ENCODE measurements around the gene ZFP69.

The ZFP69 gene

GRCh38 chr1:40532844-40533424 is 55.8 kb downstream of the ZFP69 start:
- peak; percentile 79 for TF ChIP-seq CTCF (conservative IDR thresholded peaks at IDR 0.05; ENCODE audit: control insufficient read depth, insufficient read depth, low read depth, low read length)
- peak; percentile 58 for DNase-seq (ENCODE audit: low read depth)
- no peak overlapping the region for H3K4me3 ChIP-seq (ENCODE audit: control insufficient read depth, low read depth, low read length)

- H3K4me3 ChIP-seq (ENCODE audit: control insufficient read depth, low read depth, low read length): no peak overlapping the region
- no peak for TF ChIP-seq CTCF (conservative IDR thresholded peaks at IDR 0.05; ENCODE audit: control insufficient read depth, insufficient read depth, low read depth, low read length)
- no peak for DNase-seq (ENCODE audit: low read depth)
Measured at GRCh38 chr1:40534589-40534988, 57.5 kb downstream of the ZFP69 start.

GRCh38 chr1:40535732-40536131 is 58.6 kb downstream of the ZFP69 start:
- H3K4me3 ChIP-seq (ENCODE audit: control insufficient read depth, low read depth, low read length): no peak overlapping the region

GRCh38 chr1:40539338-40539737 is 62.2 kb downstream of the ZFP69 start:
- no peak for DNase-seq (ENCODE audit: low read depth)
- no peak for TF ChIP-seq CTCF (conservative IDR thresholded peaks at IDR 0.05; ENCODE audit: control insufficient read depth, insufficient read depth, low read depth, low read length)
- no peak overlapping the region for H3K4me3 ChIP-seq (ENCODE audit: control insufficient read depth, low read depth, low read length)

More at GRCh38 chr1:40535732-40536131, 58.6 kb downstream of the ZFP69 start:
- no peak for TF ChIP-seq CTCF (conservative IDR thresholded peaks at IDR 0.05; ENCODE audit: control insufficient read depth, insufficient read depth, low read depth, low read length)
- DNase-seq (ENCODE audit: low read depth): no peak
